GM12865 (cell line): Measurements from ENCODE around the gene AZU1.
A peak's percentile ranks its signal among the peaks of the same experiment; 100 is the strongest.

Experiments used
- DNase-seq: peaks from one replicate; pipeline ENCODE4 v3.0.0; 2010; ENCODE audit warnings: low read depth
- H3K4me3 ChIP-seq: 2 replicates; pipeline ENCODE4 v1.5.1; 2011; ENCODE audit warnings: mild to moderate bottlenecking, low read depth, low read length, control low read depth
- TF ChIP-seq, protein P1 (sequence below): IDR thresholded peaks from 2 replicates; pipeline ENCODE4 v1.5.1; 2011; ENCODE audit warnings: low read length, control low read depth, low read depth, inconsistent platforms; ENCODE audit not compliant: insufficient read depth; ENCODE audit errors: missing control alignments

The AZU1 gene

DNA sequence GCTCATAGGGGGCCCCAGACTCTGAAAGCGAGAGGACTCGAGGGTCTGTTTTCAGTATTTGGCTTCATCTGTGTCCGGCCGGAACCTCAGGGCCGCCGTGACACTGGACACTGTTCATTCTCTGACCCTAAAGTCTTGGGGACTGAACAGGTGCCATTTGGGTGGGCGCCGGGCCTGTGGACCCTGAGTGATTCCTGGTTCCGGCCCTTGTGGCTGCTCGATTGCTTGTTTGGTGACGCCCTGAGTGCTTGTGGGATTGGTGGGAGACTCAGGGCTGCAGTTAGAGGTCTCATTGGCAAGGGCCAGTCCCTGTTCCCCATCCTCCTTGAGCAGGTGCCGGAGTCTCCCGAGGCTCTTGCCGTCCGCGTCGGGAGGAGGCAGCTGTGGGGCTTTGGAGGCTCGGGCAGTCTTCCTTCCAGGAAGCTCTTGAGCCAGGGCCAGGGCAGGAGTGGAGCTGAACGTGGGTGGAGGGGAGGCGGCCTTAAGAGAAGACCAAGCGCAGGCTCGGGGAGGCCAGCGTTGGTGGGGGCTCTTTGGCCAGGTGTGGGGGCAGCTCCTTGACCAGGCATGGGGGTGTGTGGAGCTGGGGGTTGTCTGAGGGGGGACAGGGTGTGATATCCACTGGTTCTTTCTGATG is 25.7 kb upstream of the AZU1 start:
- TF ChIP-seq, protein P1, sequence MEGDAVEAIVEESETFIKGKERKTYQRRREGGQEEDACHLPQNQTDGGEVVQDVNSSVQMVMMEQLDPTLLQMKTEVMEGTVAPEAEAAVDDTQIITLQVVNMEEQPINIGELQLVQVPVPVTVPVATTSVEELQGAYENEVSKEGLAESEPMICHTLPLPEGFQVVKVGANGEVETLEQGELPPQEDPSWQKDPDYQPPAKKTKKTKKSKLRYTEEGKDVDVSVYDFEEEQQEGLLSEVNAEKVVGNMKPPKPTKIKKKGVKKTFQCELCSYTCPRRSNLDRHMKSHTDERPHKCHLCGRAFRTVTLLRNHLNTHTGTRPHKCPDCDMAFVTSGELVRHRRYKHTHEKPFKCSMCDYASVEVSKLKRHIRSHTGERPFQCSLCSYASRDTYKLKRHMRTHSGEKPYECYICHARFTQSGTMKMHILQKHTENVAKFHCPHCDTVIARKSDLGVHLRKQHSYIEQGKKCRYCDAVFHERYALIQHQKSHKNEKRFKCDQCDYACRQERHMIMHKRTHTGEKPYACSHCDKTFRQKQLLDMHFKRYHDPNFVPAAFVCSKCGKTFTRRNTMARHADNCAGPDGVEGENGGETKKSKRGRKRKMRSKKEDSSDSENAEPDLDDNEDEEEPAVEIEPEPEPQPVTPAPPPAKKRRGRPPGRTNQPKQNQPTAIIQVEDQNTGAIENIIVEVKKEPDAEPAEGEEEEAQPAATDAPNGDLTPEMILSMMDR, result no peak
- H3K4me3 ChIP-seq, result no peak overlapping the region
- no peak for DNase-seq

DNA sequence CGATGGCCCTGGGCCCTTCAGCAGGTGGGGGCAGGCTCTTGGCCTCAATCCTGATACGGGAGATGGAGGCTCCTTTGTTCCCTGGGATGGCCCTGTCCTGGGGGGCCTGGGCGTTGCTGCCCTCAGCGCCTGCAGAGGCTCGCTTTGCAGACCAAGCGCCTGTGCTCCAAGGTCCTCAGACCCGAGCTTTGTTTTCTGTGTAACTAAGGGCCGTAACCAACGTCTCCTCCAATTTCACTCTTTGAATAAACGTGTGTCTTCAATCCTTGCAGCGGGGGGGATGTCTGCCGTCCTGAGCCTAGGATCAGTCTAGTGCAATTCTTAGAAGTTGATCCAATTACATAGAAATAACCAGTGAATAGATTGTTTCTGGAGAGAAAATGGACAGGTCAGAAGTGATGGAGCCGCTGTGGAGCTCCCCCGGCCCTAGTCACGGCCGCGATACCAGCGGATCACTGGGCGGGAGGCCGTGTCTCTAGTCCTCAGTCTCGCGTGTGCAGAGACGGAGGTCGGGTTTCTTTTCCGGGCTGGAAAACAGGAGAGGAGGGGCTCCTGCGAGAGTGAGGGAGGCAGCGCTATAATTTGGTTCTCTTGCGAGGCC is 25.0 kb upstream of the AZU1 start:
- TF ChIP-seq, protein P1, result no peak
- no peak overlapping the region for H3K4me3 ChIP-seq
- no peak for DNase-seq

DNA sequence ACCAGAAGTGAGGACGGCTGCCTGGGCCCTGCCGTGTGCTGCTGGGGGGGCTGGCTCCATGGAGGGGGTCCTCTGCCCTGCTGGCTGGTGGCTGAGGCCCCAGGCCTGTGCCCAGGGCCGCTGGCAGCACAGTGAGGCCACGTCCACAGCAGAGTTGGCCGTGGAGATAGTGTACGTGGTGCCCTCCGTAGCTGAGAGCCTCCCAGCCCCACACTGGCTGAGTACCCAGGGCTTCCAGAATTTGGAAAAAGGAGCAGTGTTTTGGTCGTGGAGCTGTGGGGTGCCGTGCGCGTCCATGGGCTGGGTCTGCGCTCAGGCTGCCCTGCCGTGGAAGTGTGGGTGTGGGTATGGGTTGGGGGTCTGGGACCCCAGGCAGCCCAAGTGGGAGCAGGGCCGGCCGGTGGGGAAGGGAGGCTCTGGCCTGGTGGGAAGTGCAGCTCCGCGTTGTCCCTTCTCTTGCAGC is 24.5 kb upstream of the AZU1 start:
- TF ChIP-seq, protein P1, result no peak
- H3K4me3 ChIP-seq, result no peak overlapping the region
- no peak for DNase-seq

DNA sequence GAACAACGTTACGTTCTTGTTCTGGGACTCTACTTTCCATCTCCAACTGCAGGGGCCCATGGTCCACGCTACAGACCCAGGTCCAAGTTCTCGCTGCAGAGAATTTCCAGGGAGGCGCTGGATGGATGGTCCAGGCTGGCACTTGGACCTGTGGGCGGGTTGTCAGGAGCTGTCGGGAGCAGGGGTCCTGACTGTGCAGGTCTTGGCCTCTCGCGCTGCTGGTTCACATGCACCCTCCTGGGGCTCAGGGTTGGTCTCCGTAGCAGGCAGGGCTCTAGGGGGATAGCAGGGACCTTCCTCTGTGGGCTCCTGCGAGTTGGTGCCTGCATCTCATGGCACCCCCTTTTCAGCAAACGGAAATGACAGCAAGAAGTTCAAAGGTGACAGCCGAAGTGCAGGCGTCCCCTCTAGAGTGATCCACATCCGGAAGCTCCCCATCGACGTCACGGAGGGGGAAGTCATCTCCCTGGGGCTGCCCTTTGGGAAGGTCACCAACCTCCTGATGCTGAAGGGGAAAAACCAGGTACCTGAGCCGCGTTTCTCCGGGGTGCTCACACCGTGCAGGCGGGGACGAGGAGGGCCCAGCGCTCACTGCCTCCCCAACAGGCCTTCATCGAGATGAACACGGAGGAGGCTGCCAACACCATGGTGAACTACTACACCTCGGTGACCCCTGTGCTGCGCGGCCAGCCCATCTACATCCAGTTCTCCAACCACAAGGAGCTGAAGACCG is 23.8 kb upstream of the AZU1 start:
- no peak overlapping the region for H3K4me3 ChIP-seq
- DNase-seq, result no peak

DNA sequence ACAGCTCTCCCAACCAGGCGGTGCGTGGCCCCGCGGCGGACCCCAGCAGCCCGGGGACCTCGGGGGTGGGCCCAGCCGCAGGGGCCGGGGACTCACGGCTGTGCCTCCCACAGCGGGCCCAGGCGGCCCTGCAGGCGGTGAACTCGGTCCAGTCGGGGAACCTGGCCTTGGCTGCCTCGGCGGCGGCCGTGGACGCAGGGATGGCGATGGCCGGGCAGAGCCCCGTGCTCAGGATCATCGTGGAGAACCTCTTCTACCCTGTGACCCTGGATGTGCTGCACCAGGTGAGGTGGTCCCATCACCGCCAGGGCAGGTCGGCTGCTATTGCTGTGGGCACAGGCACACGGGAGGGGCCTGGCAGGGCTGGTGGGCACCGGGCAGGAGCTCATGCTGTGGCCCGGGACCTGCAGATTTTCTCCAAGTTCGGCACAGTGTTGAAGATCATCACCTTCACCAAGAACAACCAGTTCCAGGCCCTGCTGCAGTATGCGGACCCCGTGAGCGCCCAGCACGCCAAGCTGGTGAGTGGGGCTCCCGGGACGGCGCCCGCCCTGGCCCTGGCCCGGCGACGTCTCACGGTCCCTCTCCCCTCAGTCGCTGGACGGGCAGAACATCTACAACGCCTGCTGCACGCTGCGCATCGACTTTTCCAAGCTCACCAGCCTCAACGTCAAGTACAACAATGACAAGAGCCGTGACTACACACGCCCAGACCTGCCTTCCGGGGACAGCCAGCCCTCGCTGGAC is 23.0 kb upstream of the AZU1 start:
- no peak overlapping the region for H3K4me3 ChIP-seq
- no peak for DNase-seq
- TF ChIP-seq, protein P1, result no peak

More for the DNA sequence above, 23.8 kb upstream of the AZU1 start:
- TF ChIP-seq, protein P1, result no peak

DNA sequence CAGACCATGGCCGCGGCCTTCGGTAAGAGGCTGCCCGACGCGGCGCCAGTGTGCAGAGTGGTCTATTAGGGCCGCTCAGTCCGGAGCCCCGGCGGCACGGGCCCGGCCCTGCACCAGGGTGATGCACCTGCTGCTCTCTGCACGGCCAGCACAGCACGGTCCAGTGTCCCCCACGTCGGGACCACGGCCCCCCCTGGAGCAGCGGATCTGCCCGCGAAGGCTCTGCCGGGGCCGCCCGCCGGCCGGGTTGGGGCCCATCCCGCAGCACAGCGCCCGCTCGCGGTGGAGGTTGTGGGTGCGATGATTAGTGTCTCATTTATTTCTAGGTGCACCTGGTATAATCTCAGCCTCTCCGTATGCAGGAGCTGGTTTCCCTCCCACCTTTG is 22.5 kb upstream of the AZU1 start:
- DNase-seq, result no peak
- no peak overlapping the region for H3K4me3 ChIP-seq
- TF ChIP-seq, protein P1, result peak; percentile 30
